Tibial nerve (tissue), 4 donors: ENCODE measurements around the gene VPS29. TPM values are rescaled to one million over a fixed set of nuclear protein-coding genes. Genes with fewer than 3 reads are reported as not detected.
"Not testable (repeated sequence)": the region's sequence is repeated elsewhere in the genome, so short reads cannot be mapped to it uniquely, and the experiment has no call there.

Experiments used
- DNase-seq, 2 donors: peaks; one replicate each; pipeline ENCODE4 v3.0.0-alpha.2; 2019; ENCODE audit warnings: low spot score in 2 of 2
- H3K27ac ChIP-seq, 4 donors: fragments of 200-600 bp; sonication (generic) in 3 of 4; one replicate each; pipeline ENCODE4 v1.5.1; 2017 to 2019; ENCODE audit warnings: mild to moderate bottlenecking in 1 of 4
- H3K27me3 ChIP-seq, 2 donors: fragments of 200-600 bp; sonication (generic) in 1 of 2; one replicate each; pipeline versions ENCODE4 v1.5.1 to v1.6.0; 2017 to 2019
- H3K36me3 ChIP-seq, 3 donors: fragments of 200-600 bp; sonication (generic); one replicate each; pipeline ENCODE4 v1.5.1; 2018 to 2019
- H3K4me1 ChIP-seq, 4 donors: fragments of 200-600 bp; sonication (generic) in 3 of 4; one replicate each; pipeline ENCODE4 v1.5.1; 2017 to 2019
- H3K4me3 ChIP-seq, 4 donors: fragments of 200-600 bp; sonication (generic) in 3 of 4; one replicate each; pipeline ENCODE4 v1.5.1; 2017 to 2019; ENCODE audit warnings: mild to moderate bottlenecking in 1 of 4, moderate library complexity in 1 of 4
- H3K9me3 ChIP-seq, 4 donors: fragments of 200-600 bp; sonication (generic) in 3 of 4; one replicate each; pipeline ENCODE4 v1.5.1; 2017 to 2019
- EP300 ChIP-seq, 2 donors: sonication (generic); formaldehyde crosslinking; IDR thresholded peaks; one replicate each; pipeline ENCODE4 v1.6.1; 2017; ENCODE audit warnings: antibody characterized with exemption in 2 of 2, mild to moderate bottlenecking in 1 of 2
- POLR2A ChIP-seq, 2 donors: fragments of 450-650 bp; IDR thresholded peaks; one replicate each; pipeline ENCODE4 v1.6.1; 2017; ENCODE audit warnings: antibody characterized with exemption in 2 of 2, mild to moderate bottlenecking in 2 of 2, moderate library complexity in 2 of 2
- WGBS, 2 donors: methylation state at CpG; one replicate each; pipeline ENCODE4 v1.1.5; 2018; 5-methylcytosine and 5-hydroxymethylcytosine counted together
- total RNA-seq, 4 donors: library from RNA; depleted of rRNA; stranded (reverse); fragments of >200 nt; gene quantifications; one replicate each; pipeline ENCODE4 v1.1.0, GENCODE V29; 2016
- TF ChIP-seq, protein P1 (sequence below), 5 experiments: fragments of 200-600 bp in 3 of 5; fragments of 450-650 bp in 2 of 5; sonication (generic) in 3 of 5; IDR thresholded peaks; one replicate each; pipeline ENCODE4 v1.5.1; 2016 to 2019; ENCODE audit warnings: antibody characterized with exemption in 5 of 5, mild to moderate bottlenecking in 3 of 5, moderate library complexity in 2 of 5

The VPS29 gene
- total RNA-seq, 4 donors from 2014 or later = 66.6 to 142 (median 82.9) TPM

DNA sequence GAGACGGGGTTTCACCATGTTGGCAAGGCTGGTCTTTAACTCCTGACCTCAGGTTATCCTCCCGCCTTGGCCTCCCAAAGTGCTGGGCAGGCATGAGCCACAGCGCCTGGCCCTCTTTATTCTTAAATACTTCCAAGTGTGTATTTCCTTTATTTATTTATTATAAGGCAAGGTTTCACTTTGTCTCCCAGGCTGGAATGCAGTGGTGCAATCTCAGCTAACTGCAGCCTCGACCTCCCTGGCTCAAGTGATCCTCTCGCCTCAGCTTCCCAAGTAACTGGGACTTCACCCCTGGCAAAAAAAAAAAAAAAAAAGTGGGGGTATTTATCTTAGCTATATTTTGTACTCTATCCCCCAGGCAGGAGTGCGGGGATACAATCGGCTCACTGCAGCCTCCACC is 26.5 kb downstream of the VPS29 start:
- WGBS, 2 donors = 94 to 97% methylated on average over 7 of the region's 7 CpGs
- no peak for DNase-seq

DNA sequence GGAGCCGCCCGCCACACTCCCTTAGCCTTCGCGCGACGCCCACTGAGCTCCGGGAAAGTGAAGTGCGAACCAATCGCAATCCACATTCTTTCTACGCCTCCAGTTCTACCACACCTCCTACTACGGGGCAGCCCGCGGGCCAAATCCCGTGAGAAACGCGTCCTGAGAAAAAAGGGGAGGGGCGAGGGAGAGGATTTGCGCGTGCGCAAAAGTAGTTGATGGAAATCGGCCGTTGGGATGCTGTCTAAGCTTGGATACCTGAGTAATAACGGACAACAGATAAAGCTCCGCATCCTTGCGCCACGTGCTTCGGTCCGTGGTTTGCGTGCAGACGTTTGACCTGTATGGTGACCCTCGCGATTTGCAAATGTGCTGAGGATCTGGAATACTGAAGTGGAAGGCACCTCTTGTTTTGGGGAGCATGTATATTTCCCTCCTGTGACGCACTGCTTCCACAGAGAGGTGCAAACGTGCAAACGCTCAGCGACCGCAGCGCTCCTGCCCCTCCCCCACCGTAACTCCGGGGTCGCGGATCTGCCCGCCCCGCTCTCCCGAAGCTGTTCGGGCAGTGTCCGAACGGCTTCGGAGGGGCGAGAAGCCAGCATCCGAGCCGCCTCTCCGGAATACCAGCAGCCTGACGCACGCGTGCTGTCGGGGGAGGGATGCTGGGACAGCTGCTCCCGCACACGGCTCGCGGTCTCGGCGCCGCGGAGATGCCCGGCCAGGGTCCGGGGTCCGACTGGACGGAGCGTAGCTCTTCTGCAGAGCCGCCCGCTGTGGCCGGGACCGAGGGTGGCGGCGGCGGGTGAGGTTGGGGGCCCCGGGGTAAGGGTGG is 33.5 kb downstream of the VPS29 start, which contains the start of the genes FAM216A and GPN3:
Gene FAM216A (plus strand): TSS at position 632 of the 835 bp plus-strand sequence. CDS start 31 bp downstream, at position 663.
Gene GPN3 (minus strand): TSS at position 44 of the 835 bp plus-strand sequence. CDS start 54 bp downstream, outside the sequence.
- peak; percentile 93 to 95 for DNase-seq
- TF ChIP-seq POLR2A (IDR thresholded peaks at IDR 0.05) (peak; percentile 56 to 83), EP300 (IDR thresholded peaks at IDR 0.05) (peak; percentile 93 to 97)
- TF ChIP-seq, protein P1, sequence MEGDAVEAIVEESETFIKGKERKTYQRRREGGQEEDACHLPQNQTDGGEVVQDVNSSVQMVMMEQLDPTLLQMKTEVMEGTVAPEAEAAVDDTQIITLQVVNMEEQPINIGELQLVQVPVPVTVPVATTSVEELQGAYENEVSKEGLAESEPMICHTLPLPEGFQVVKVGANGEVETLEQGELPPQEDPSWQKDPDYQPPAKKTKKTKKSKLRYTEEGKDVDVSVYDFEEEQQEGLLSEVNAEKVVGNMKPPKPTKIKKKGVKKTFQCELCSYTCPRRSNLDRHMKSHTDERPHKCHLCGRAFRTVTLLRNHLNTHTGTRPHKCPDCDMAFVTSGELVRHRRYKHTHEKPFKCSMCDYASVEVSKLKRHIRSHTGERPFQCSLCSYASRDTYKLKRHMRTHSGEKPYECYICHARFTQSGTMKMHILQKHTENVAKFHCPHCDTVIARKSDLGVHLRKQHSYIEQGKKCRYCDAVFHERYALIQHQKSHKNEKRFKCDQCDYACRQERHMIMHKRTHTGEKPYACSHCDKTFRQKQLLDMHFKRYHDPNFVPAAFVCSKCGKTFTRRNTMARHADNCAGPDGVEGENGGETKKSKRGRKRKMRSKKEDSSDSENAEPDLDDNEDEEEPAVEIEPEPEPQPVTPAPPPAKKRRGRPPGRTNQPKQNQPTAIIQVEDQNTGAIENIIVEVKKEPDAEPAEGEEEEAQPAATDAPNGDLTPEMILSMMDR (IDR thresholded peaks at IDR 0.05) = peak in 1 of 5 experiments; percentile 55
- Histone ChIP-seq H3K27me3 (no peaks in the 10 kb centered on the region), H3K36me3 (peaks cover 0 to 23% (median 4%) of the 10 kb centered on the region in 3 donors), H3K4me3 (peak within 1 kb of the TSS; percentile 75 to 98 (median 87)), H3K27ac (peak within 1 kb of the TSS; percentile 88 to 99 (median 93)), H3K9me3 (no peaks in the 10 kb centered on the region), H3K4me1 (peaks cover 8 to 39% (median 18%) of the 10 kb centered on the region in 4 donors)
- WGBS, 2 donors = 0 to 1% methylated on average over 43 to 55 of the region's 78 CpGs

More for the DNA sequence above, 26.5 kb downstream of the VPS29 start:
- Histone ChIP-seq H3K9me3 (no peaks in the 10 kb centered on the region), H3K27ac (no peak overlapping the region), H3K36me3 (peaks cover 0 to 30% (median 0%) of the 10 kb centered on the region in 3 donors), H3K27me3 (no peaks in the 10 kb centered on the region), H3K4me1 (no peaks in the 10 kb centered on the region), H3K4me3 (no peak overlapping the region)
- no peak for TF ChIP-seq POLR2A (IDR thresholded peaks at IDR 0.05)
- TF ChIP-seq, protein P1 (IDR thresholded peaks at IDR 0.05) = no peak
- TF ChIP-seq EP300 (IDR thresholded peaks at IDR 0.05) = no peak

DNA sequence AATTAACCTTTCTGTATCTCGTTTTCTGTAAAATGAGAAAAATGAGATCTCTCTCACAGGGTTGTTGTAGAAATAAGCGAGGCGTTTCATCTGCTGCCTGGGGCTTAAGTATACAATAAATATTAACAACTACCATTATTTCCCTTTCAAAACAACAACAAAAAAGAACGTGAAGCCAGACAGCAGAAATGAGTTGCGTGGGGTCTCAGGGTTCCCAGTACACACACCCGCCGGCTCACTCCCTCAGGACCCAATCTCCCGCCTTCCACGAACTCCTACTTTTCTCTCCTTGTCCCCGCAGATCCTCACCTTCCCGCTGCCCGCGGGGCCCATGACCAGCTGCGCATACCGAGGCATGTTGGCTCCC is 34.1 kb downstream of the VPS29 start:
- Histone ChIP-seq H3K4me1 (peaks cover 8 to 39% (median 18%) of the 10 kb centered on the region in 4 donors), H3K4me3 (peak overlapping the region; percentile 75 to 98 (median 87)), H3K27me3 (no peaks in the 10 kb centered on the region), H3K9me3 (no peaks in the 10 kb centered on the region), H3K36me3 (peaks cover 0 to 25% (median 4%) of the 10 kb centered on the region in 3 donors), H3K27ac (peak overlapping the region; percentile 88 to 99 (median 93))
- TF ChIP-seq, protein P1 (IDR thresholded peaks at IDR 0.05) = no peak
- TF ChIP-seq EP300 (IDR thresholded peaks at IDR 0.05) = no peak
- no peak for TF ChIP-seq POLR2A (IDR thresholded peaks at IDR 0.05)
- no peak for DNase-seq
- 0% methylated on average over 15 of the region's 15 CpGs for WGBS, 2 donors

DNA sequence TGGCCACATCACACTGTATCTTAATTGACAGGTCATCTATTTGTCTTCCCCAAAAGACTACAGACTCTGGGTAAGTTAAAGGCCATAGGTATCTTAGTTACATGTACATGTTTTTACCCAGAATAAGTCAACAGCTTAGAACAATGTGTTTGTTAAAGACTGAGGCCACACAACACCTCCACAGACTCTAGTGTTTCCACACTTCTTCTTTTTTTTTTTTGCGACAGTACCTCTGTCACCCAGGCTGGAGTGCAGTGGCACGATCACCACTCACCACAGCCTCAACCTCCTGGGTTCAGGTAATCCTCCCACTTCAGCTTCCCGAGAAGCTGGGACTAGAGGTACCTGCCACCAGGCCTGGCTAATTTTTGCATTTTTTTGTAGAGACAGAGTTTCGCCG is 35.1 kb downstream of the VPS29 start:
- Histone ChIP-seq H3K4me3 (peak overlapping the region in 2 of 4 donors; percentile 94 to 98), H3K27me3 (no peaks in the 10 kb centered on the region), H3K9me3 (no peaks in the 10 kb centered on the region), H3K27ac (peak overlapping the region in 1 of 4 donors; percentile 99), H3K36me3 (peaks cover 0 to 35% (median 4%) of the 10 kb centered on the region in 3 donors), H3K4me1 (peaks cover 8 to 39% (median 18%) of the 10 kb centered on the region in 4 donors)
- 70 to 72% methylated on average over 5 of the region's 5 CpGs for WGBS, 2 donors
- no peak for DNase-seq
- TF ChIP-seq EP300 (IDR thresholded peaks at IDR 0.05) (no peak), POLR2A (IDR thresholded peaks at IDR 0.05) (no peak)
- TF ChIP-seq, protein P1 (IDR thresholded peaks at IDR 0.05) = no peak

DNA sequence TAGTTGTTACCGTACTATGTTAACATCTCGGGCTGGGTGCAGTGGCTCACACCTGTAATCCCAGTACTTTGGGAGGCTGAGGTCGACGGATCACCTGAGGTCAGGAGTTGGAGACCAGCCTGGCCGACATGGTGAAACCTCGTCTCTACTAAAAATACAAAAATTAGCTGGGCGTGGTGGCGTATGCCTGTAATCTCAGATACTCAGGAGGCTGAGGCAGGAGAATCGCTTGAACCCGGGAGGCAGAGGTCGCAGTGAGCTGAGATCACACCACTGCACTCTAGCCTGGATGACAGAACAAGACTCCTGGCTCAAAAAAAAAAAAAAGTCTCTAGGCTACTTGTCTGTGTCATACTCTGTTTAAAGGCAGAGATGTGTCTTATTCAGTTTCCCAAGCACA is 36.1 kb downstream of the VPS29 start:
- not testable (repeated sequence) for DNase-seq
- 90 to 91% methylated on average over 11 of the region's 11 CpGs for WGBS, 2 donors

More for the DNA sequence above, 36.1 kb downstream of the VPS29 start:
- not testable (repeated sequence) for H3K27me3 ChIP-seq, H3K4me3 ChIP-seq, H3K9me3 ChIP-seq, H3K27ac ChIP-seq
- Histone ChIP-seq H3K36me3 (peaks cover 0 to 44% (median 4%) of the 10 kb centered on the region in 3 donors), H3K4me1 (peaks cover 8 to 39% (median 18%) of the 10 kb centered on the region in 4 donors)
